Esophagus squamous epithelium (tissue), 4 donors: ENCODE measurements around the gene CABP4.

Experiments used
- CTCF ChIP-seq, 6 experiments: fragments of 450-650 bp in 4 of 6; fragments of 200-600 bp in 2 of 6; sonication (generic) in 2 of 6; IDR thresholded peaks; one replicate each; pipeline ENCODE4 v1.5.1; 2016 to 2019; ENCODE audit warnings: antibody characterized with exemption in 6 of 6, mild to moderate bottlenecking in 4 of 6, moderate library complexity in 4 of 6
- POLR2A ChIP-seq, 4 donors: fragments of 450-650 bp; IDR thresholded peaks; one replicate each; pipeline ENCODE4 v1.6.1; 2017; ENCODE audit warnings: antibody characterized with exemption in 4 of 4, mild to moderate bottlenecking in 4 of 4, moderate library complexity in 3 of 4

GRCh38 chr11:67484847-67485311 lies 29.7 kb downstream of the CABP4 start:
- TF ChIP-seq CTCF (IDR thresholded peaks at IDR 0.05): no peak
- no peak for TF ChIP-seq POLR2A (IDR thresholded peaks at IDR 0.05)
